ENCODE results near the gene ILRUN. TPM values are rescaled to one million over a fixed set of nuclear protein-coding genes. Genes with fewer than 3 reads are reported as not detected.
A peak's percentile ranks its signal among the peaks of the same experiment; 100 is the strongest.

The ILRUN gene
- total and polyA plus RNA-seq, 2 experiments from 2014 or later, result 8.4 to 32.6 TPM

- peak; percentile 79 for DNase-seq
- Histone ChIP-seq H3K4me2 (ENCODE audit: unreplicated experiment) (peak overlapping the region; percentile 92), H3K4me3 (peak overlapping the region; percentile 99), H3K4me1 (ENCODE audit: insufficient read depth) (peaks cover 17% of the 10 kb centered on the region), H3F3A (ENCODE audit: insufficient read depth) (no peaks in the 10 kb centered on the region), H3K27me3 (replicated peaks; ENCODE audit: insufficient read depth) (no peaks in the 10 kb centered on the region), H3K9me3 (ENCODE audit: low read depth) (no peaks in the 10 kb centered on the region), H3K79me2 (ENCODE audit: insufficient read depth) (peaks cover 53% of the 10 kb centered on the region), H3K9ac (peak overlapping the region; percentile 94), H3K27ac (peak overlapping the region; percentile 68), H2AFZ (peak overlapping the region; percentile 74), H3K9me2 (ENCODE audit: insufficient read depth) (no peaks in the 10 kb centered on the region), H3K36me3 (ENCODE audit: low read depth) (no peaks in the 10 kb centered on the region), H4K20me1 (ENCODE audit: insufficient read depth) (no peaks in the 10 kb centered on the region; the same call in 1 of the 2 replicates)
- 1% methylated on average over 24 to 28 of the region's 41 CpGs for WGBS, 2 experiments (ENCODE audit: low coverage in 1 of 2, low lambda C conversion rate in 2 of 2, missing lambda C conversion rate in 2 of 2)
- in situ Hi-C loops (cut with MboI), result no loop called here
- no peak for TF ChIP-seq EZH2phosphoT487 (IDR thresholded peaks at IDR 0.05; ENCODE audit: insufficient read depth, low read depth)
- TF ChIP-seq EZH2 (IDR thresholded peaks at IDR 0.05; ENCODE audit: insufficient read depth, poor library complexity, severe bottlenecking), result no peak
These were observed 303 bp downstream of the ILRUN start for GRCh38 chr6:34696189-34696738.

DNA sequence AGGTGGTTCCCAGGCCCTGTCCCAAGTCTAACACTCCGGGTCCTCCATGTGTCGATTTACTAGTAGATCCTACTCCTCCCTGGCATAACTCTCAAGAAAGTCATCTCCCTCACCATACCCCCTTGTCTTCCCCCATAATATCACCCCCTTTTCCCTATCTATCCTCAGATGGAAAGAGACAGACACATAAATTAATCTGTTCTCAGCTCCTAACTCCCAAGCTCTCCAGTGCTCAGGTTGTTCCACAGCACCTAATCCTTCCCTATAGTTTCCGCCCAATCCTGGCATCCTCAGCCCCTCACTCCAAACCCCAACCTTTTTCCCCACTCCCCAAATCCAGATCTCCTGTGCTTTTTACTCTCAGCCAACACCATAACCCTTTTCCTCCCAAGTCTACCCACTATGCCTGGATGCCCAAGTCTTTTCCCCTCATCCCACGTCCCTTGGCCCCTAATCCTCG is 808 bp downstream of the ILRUN start:
- peak overlapping the region; percentile 99 for H3K4me3 ChIP-seq
- H3F3A ChIP-seq (ENCODE audit: insufficient read depth), result no peaks in the 10 kb centered on the region
- DNase-seq, result no peak
- WGBS, 2 experiments (ENCODE audit: low coverage in 1 of 2, low lambda C conversion rate in 2 of 2, missing lambda C conversion rate in 2 of 2), result 5 to 8% methylated on average over 5 of the region's 5 CpGs
- H3K9ac ChIP-seq, result peak overlapping the region; percentile 94
- peak overlapping the region; percentile 68 for H3K27ac ChIP-seq
- H3K4me2 ChIP-seq (ENCODE audit: unreplicated experiment), result peak overlapping the region; percentile 92
- H2AFZ ChIP-seq, result peak overlapping the region; percentile 74
- no peaks in the 10 kb centered on the region for H3K27me3 ChIP-seq (replicated peaks; ENCODE audit: insufficient read depth)
- in situ Hi-C loops (cut with MboI), result no loop called here
- no peaks in the 10 kb centered on the region; the same call in 1 of the 2 replicates for H4K20me1 ChIP-seq (ENCODE audit: insufficient read depth)
- H3K79me2 ChIP-seq (ENCODE audit: insufficient read depth), result peaks cover 58% of the 10 kb centered on the region
- no peaks in the 10 kb centered on the region for H3K9me2 ChIP-seq (ENCODE audit: insufficient read depth)
- no peaks in the 10 kb centered on the region for H3K9me3 ChIP-seq (ENCODE audit: low read depth)
- H3K4me1 ChIP-seq (ENCODE audit: insufficient read depth), result peaks cover 17% of the 10 kb centered on the region
- TF ChIP-seq EZH2phosphoT487 (IDR thresholded peaks at IDR 0.05; ENCODE audit: insufficient read depth, low read depth), result no peak
- TF ChIP-seq EZH2 (IDR thresholded peaks at IDR 0.05; ENCODE audit: insufficient read depth, poor library complexity, severe bottlenecking), result no peak
- H3K36me3 ChIP-seq (ENCODE audit: low read depth), result no peaks in the 10 kb centered on the region

DNA sequence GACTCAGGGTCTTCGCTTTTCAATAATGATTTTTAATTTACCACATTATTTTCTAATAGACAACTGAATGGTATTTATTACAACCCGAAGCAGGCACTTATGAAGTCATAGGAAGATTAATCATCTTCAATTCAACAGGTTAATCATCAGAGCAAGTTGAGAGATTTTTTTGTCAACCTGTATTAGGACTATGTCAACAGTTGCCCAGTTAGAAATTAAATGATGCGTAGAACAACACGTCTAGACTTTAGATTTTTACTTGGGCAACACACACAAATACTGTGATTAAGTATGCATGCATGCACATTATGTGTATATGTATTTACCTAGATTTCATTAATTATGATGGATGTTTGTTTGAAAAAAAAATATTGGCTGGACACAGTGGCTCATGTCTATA is 4.3 kb downstream of the ILRUN start:
- H3K9me2 ChIP-seq (ENCODE audit: insufficient read depth), result no peaks in the 10 kb centered on the region
- no peaks in the 10 kb centered on the region for H3K9me3 ChIP-seq (ENCODE audit: low read depth)
- TF ChIP-seq EZH2phosphoT487 (IDR thresholded peaks at IDR 0.05; ENCODE audit: insufficient read depth, low read depth), result no peak
- TF ChIP-seq EZH2 (IDR thresholded peaks at IDR 0.05; ENCODE audit: insufficient read depth, poor library complexity, severe bottlenecking), result no peak
- no peaks in the 10 kb centered on the region for H3K36me3 ChIP-seq (ENCODE audit: low read depth)
- no peaks in the 10 kb centered on the region for H3F3A ChIP-seq (ENCODE audit: insufficient read depth)
- H3K27ac ChIP-seq, result no peak overlapping the region
- in situ Hi-C loops (cut with MboI), result no loop called here
- DNase-seq, result no peak
- H3K4me2 ChIP-seq (ENCODE audit: unreplicated experiment), result no peak overlapping the region
- peaks cover 92% of the 10 kb centered on the region for H3K79me2 ChIP-seq (ENCODE audit: insufficient read depth)
- no peaks in the 10 kb centered on the region; the same call in 1 of the 2 replicates for H4K20me1 ChIP-seq (ENCODE audit: insufficient read depth)
- peaks cover 17% of the 10 kb centered on the region for H3K4me1 ChIP-seq (ENCODE audit: insufficient read depth)
- H3K27me3 ChIP-seq (replicated peaks; ENCODE audit: insufficient read depth), result no peaks in the 10 kb centered on the region
- no peak overlapping the region for H3K9ac ChIP-seq
- 94 to 96% methylated on average over 4 of the region's 4 CpGs for WGBS, 2 experiments (ENCODE audit: low coverage in 1 of 2, low lambda C conversion rate in 2 of 2, missing lambda C conversion rate in 2 of 2)
- no peak overlapping the region for H2AFZ ChIP-seq
- no peak overlapping the region for H3K4me3 ChIP-seq

DNA sequence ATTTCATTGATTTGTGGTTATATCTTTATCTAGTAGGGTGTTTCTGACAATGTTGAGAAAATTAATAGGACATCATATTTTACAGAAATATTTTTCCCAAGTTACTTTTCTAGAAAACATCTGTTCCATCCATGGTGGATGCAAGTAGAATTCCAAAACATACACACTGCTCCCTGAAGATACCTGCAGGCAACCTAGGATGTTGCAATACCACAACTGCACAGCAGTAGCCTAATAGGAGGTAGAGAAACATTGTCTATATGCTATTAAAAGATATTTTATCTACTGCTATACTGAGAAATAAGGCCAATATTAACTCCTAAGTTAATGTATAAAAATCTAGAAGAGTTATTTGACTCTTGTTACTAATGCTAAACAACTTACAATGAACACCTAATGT is 6.8 kb downstream of the ILRUN start:
- TF ChIP-seq EZH2phosphoT487 (IDR thresholded peaks at IDR 0.05; ENCODE audit: insufficient read depth, low read depth) (no peak), EZH2 (IDR thresholded peaks at IDR 0.05; ENCODE audit: insufficient read depth, poor library complexity, severe bottlenecking) (no peak)
- Histone ChIP-seq H3K4me1 (ENCODE audit: insufficient read depth) (peaks cover 11% of the 10 kb centered on the region), H3F3A (ENCODE audit: insufficient read depth) (no peaks in the 10 kb centered on the region), H3K36me3 (ENCODE audit: low read depth) (no peaks in the 10 kb centered on the region), H3K4me3 (no peak overlapping the region), H3K4me2 (ENCODE audit: unreplicated experiment) (no peak overlapping the region), H3K27me3 (replicated peaks; ENCODE audit: insufficient read depth) (no peaks in the 10 kb centered on the region), H3K9ac (no peak overlapping the region), H2AFZ (no peak overlapping the region), H3K9me2 (ENCODE audit: insufficient read depth) (no peaks in the 10 kb centered on the region), H3K9me3 (ENCODE audit: low read depth) (no peaks in the 10 kb centered on the region), H3K79me2 (ENCODE audit: insufficient read depth) (peaks cover 100% of the 10 kb centered on the region), H4K20me1 (ENCODE audit: insufficient read depth) (no peaks in the 10 kb centered on the region; the same call in 1 of the 2 replicates), H3K27ac (no peak overlapping the region)
- DNase-seq, result no peak
- in situ Hi-C loops (cut with MboI), result no loop called here

All from GM23248 (cell line).